ENCODE data around the gene MAB21L3. TPM values are rescaled to one million over a fixed set of nuclear protein-coding genes. Genes with fewer than 3 reads are reported as not detected.

The MAB21L3 gene
- total RNA-seq, 1 donor from 2014 or later: under 0.01 TPM

Other genes starting within 250 kb of the MAB21L3 start
- gene SLC22A15, start 134.9 kb upstream of the MAB21L3 start, total RNA-seq: 11.4 TPM

Data from frontal cortex (tissue), 1 donor.